GM12891 (cell line): ENCODE data around the gene RIBC1.

Experiments
- POLR2A ChIP-seq: IDR thresholded peaks from 2 replicates; pipeline ENCODE4 v1.6.1; 2011; ENCODE audit warnings: low read depth, low read length, control low read depth
- POU2F2 ChIP-seq: IDR thresholded peaks from 2 replicates; pipeline ENCODE4 v1.6.1; 2011; ENCODE audit warnings: low read depth, mild to moderate bottlenecking, control low read depth, low read length, moderate library complexity
- TAF1 ChIP-seq: IDR thresholded peaks from 2 replicates; pipeline ENCODE4 v1.6.1; 2011; ENCODE audit warnings: low read depth, low read length, control low read depth

DNA sequence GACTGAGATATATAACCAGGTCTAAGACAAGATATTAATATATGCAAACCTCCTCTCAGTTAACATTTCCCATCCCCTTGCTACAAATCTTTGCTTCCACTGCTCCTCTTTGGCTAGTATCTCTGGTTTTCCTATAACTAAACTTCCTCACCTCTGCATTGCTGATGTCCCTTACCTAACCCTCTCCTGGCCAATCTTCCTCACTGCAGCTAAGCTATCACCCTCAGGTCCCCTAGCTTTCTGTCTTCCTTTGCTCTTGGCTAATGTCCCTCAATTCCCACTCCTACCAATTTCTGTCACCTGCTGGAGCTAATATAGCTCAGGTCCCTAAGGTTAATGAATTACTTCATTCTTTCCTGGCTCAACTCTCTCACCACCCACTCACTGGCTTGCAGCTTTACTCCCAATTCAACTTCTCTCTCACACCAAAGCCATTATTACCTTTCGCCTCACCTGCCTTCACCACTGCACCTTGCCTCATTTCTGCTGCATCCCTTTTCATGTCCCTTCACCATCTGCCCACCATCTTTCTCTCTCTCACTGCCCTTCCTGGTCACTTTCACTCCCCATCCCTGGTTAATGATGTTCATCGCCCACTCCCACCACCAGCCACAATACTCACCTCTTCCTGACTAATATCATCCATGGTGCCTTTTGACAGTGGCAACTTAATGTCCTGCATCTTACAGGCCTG, 26.9 kb upstream of the RIBC1 start:
- TF ChIP-seq POU2F2 (no peak), TAF1 (no peak), POLR2A (no peak)
